LNCAP (cell line): ENCODE data around the gene CTBP2.

Experiments
- CTCF ChIP-seq: fragments of 450-650 bp; IDR thresholded peaks from 2 replicates; pipeline ENCODE4 v1.5.1; 2017; ENCODE audit warnings: mild to moderate bottlenecking

The CTBP2 gene

GRCh38 chr10:125016611-125017202, 143.7 kb downstream of the CTBP2 start:
- TF ChIP-seq CTCF, result no peak

GRCh38 chr10:125016123-125016522, 144.2 kb downstream of the CTBP2 start:
- TF ChIP-seq CTCF, result no peak

GRCh38 chr10:125015356-125015944, 144.9 kb downstream of the CTBP2 start:
- no peak for TF ChIP-seq CTCF

GRCh38 chr10:125014836-125015355, 145.5 kb downstream of the CTBP2 start:
- no peak for TF ChIP-seq CTCF

GRCh38 chr10:125014086-125014830, 146.1 kb downstream of the CTBP2 start:
- no peak for TF ChIP-seq CTCF

GRCh38 chr10:125013529-125013872, 146.9 kb downstream of the CTBP2 start:
- TF ChIP-seq CTCF, result no peak

- TF ChIP-seq CTCF, result no peak
Observed at GRCh38 chr10:125012851-125013528, 147.4 kb downstream of the CTBP2 start.
